Kasumi-1 (cell line): Measurements from ENCODE around the gene TNFAIP8.

ENCODE experiments used
- DNase-seq, 2 experiments: peaks; one replicate each; lab custom pipeline; 2025; lab: John Stamatoyannopoulos, UW

The TNFAIP8 gene

GRCh38 chr5:119329666-119330065 lies 26.2 kb upstream of the TNFAIP8 start:
- DNase-seq, result no peak

- no peak for DNase-seq
Observed at GRCh38 chr5:119330367-119331183, 25.2 kb upstream of the TNFAIP8 start.

GRCh38 chr5:119331566-119332095 lies 24.2 kb upstream of the TNFAIP8 start:
- DNase-seq, result no peak

- DNase-seq, result no peak
Observed at GRCh38 chr5:119332208-119332607, 23.6 kb upstream of the TNFAIP8 start.

- DNase-seq, result no peak
Observed at GRCh38 chr5:119332978-119333401, 22.8 kb upstream of the TNFAIP8 start.

- no peak for DNase-seq
Observed at GRCh38 chr5:119333421-119333851, 22.4 kb upstream of the TNFAIP8 start.

GRCh38 chr5:119335261-119335677 lies 20.6 kb upstream of the TNFAIP8 start:
- DNase-seq, result no peak

- no peak for DNase-seq
Observed at GRCh38 chr5:119336262-119336661, 19.6 kb upstream of the TNFAIP8 start.

- no peak for DNase-seq
Observed at GRCh38 chr5:119336845-119337580, 18.8 kb upstream of the TNFAIP8 start.

GRCh38 chr5:119338326-119338946 lies 17.4 kb upstream of the TNFAIP8 start:
- no peak for DNase-seq

GRCh38 chr5:119339344-119339743 lies 16.5 kb upstream of the TNFAIP8 start:
- DNase-seq, result no peak

GRCh38 chr5:119339965-119340364 lies 15.9 kb upstream of the TNFAIP8 start:
- DNase-seq, result no peak

GRCh38 chr5:119340597-119341218 lies 15.1 kb upstream of the TNFAIP8 start:
- DNase-seq, result no peak

- no peak for DNase-seq
Observed at GRCh38 chr5:119341452-119342349, 14.1 kb upstream of the TNFAIP8 start.

GRCh38 chr5:119342406-119342805 lies 13.4 kb upstream of the TNFAIP8 start:
- DNase-seq, result no peak

GRCh38 chr5:119343052-119343451 lies 12.8 kb upstream of the TNFAIP8 start:
- DNase-seq, result no peak

- no peak for DNase-seq
Observed at GRCh38 chr5:119343766-119344165, 12.1 kb upstream of the TNFAIP8 start.

- DNase-seq, result no peak
Observed at GRCh38 chr5:119344231-119344630, 11.6 kb upstream of the TNFAIP8 start.

GRCh38 chr5:119345861-119346260 lies 10.0 kb upstream of the TNFAIP8 start:
- DNase-seq, result peak in 1 of 2 experiments; percentile 19

- DNase-seq, result no peak
Observed at GRCh38 chr5:119346394-119346793, 9.4 kb upstream of the TNFAIP8 start.

- no peak for DNase-seq
Observed at GRCh38 chr5:119347574-119347973, 8.2 kb upstream of the TNFAIP8 start.
